Adipose tissue (tissue), 3 donors: ENCODE measurements around the gene NLRP7. TPM values are rescaled to one million over a fixed set of nuclear protein-coding genes. Genes with fewer than 3 reads are reported as not detected.

Experiments
- H3K27ac ChIP-seq: one replicate; pipeline ENCODE4 v1.5.1; 2013; ENCODE audit warnings: low read depth, low read length
- WGBS, 3 donors: extraction: QIAGEN DNeasy Blood & Tissue Kit; methylation state at CpG; one replicate each; pipeline ENCODE4 v1.1.7; 2013; 5-methylcytosine and 5-hydroxymethylcytosine counted together
- polyA plus RNA-seq, 3 donors: library from polyadenylated mRNA; stranded (reverse); fragments of 200-250 nt; gene quantifications; one replicate each; pipeline ENCODE4 v1.2.3, GENCODE V29; 2013
- donor health status: healthy with polysubstance abuse.
- donor health status: Bipolar disorder and iron deficiency.
- donor health status: healthy.

The NLRP7 gene
- polyA plus RNA-seq, 3 donors = not detected

DNA sequence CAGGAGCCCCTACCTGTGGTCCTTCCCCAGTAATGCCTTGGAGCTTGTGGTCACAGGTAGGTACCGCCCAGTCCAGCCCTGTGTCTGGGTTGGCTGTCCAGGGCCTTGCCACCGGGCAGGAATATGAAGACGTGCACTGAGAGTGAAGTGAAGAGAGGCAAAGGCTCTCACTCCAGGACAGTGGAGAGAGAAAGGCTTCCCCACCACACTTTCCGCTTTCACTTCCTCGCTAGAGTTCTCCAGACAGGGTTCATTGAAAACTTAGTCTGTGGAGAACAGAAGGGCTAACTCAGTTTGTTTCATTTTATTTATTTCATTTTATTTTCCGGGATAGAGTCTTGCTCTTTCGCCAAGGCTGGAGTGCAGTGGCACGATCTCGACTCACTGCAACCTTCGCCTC is 59.1 kb downstream of the NLRP7 start:
- WGBS, 3 donors = 85 to 89% (median 87%) methylated on average over 10 of the region's 10 CpGs
- no peak overlapping the region for H3K27ac ChIP-seq

DNA sequence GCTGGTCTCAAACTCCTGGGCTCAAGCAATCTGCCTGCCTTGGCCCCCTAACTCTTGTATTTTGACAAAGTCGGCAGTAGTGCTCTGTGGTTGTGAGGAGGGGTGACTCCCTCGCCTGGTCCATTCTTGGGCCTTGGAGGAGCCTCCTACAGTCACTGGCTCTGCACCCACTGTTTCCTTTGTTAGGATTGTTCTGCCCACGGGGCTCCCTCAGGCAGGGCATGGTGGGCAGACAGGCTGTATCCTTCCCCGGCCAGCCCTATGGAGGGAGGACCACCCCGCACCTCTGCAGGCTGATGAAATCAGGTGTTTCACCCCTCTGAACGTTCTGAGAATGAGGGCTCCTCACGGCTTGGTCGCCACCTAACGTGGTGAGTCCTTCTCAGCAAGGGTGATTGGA is 64.1 kb downstream of the NLRP7 start:
- 67 to 83% (median 75%) methylated on average over 9 of the region's 9 CpGs for WGBS, 3 donors
- no peak overlapping the region for H3K27ac ChIP-seq

- 54 to 66% (median 65%) methylated on average over 7 of the region's 7 CpGs for WGBS, 3 donors
- H3K27ac ChIP-seq = no peak overlapping the region
Observed at GRCh38 chr19:54882758-54883157, 64.6 kb downstream of the NLRP7 start.

DNA sequence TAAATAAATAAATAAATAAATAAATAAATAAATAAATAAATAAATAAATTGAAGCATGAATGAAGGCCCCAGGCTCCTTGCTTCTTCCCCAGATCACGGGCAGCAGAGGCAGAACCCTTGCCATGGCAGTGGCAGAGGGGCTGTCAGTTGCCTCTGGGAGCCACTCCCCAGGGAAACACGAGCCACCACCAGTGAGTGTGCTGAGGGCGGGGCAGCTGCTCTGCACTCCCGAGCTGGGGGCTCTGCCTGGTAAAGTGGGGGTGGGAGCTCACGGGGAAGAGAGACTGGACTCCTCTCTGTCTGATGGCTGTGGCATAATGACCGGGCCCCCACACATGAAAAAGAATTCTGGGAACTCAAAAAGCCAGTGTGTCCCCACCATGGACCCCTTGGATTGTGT is 65.4 kb downstream of the NLRP7 start:
- 57 to 70% (median 67%) methylated on average over 6 of the region's 6 CpGs for WGBS, 3 donors
- H3K27ac ChIP-seq = no peak overlapping the region

DNA sequence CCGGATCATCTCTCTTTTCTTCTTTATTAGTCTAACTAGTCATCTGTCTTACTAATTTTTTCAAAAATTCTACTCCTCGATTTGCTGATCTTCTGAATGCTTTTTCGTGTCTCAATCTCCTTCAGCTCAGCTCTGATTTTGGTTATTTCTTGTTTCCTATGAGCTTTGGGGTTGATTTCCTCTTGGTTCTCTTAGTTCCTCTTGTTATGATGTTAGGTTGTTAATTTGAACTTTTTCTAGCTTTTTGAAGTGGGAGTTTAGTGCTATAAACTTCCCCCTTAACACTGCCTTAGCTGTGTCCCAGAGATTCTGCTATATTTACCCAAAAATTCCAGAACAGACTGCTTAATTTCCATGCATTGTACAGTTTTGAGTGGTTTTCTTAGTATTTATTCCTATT is 69.9 kb downstream of the NLRP7 start:
- 41 to 53% (median 51%) methylated on average over 3 of the region's 3 CpGs for WGBS, 3 donors
- H3K27ac ChIP-seq = no peak overlapping the region

- WGBS, 3 donors = 38 to 41% (median 40%) methylated on average over 2 of the region's 2 CpGs
- H3K27ac ChIP-seq = no peak overlapping the region
Observed at GRCh38 chr19:54875506-54875905, 71.8 kb downstream of the NLRP7 start.

GRCh38 chr19:54873990-54874389 is 73.3 kb downstream of the NLRP7 start, which contains the start of gene FCAR:
FCAR (plus strand) TSS chr19:54874235; CDS start chr19:54874290, 55 bp downstream.
- H3K27ac ChIP-seq = no peak within 1 kb of the TSS
- 44 to 69% (median 51%) methylated on average over 8 of the region's 8 CpGs for WGBS, 3 donors

Other genes starting within 250 kb of the NLRP7 start
- gene KIR3DL3, start 223.1 kb downstream of the NLRP7 start, polyA plus RNA-seq = not detected
- under 1 TPM in 1 of 3 donors, not detected in 2; 0.04 TPM for gene KIR2DL3, start 209.0 kb downstream of the NLRP7 start, polyA plus RNA-seq
- gene KIR2DL1, start 177.7 kb downstream of the NLRP7 start, polyA plus RNA-seq = not detected
- gene KIR2DL4, start 143.9 kb downstream of the NLRP7 start, polyA plus RNA-seq = not detected
- not detected for gene KIR3DL1, start 131.1 kb downstream of the NLRP7 start, polyA plus RNA-seq
- gene KIR2DS4, start 114.9 kb downstream of the NLRP7 start, polyA plus RNA-seq = not detected
- gene KIR3DL2, start 97.1 kb downstream of the NLRP7 start, polyA plus RNA-seq = under 1 TPM in 1 of 3 donors, not detected in 2; 0.06 TPM
- 10 to 100 TPM in 1 of 3 donors, 1 to 10 TPM in 1, under 1 TPM in 1; 0.26 to 10.1 (median 7.5) TPM for gene FCAR, start 73.3 kb downstream of the NLRP7 start, polyA plus RNA-seq
- under 1 TPM in 2 of 3 donors, not detected in 1; 0.07 to 0.16 TPM for gene NCR1, start 41.4 kb downstream of the NLRP7 start, polyA plus RNA-seq
- gene NLRP2, start 18.8 kb upstream of the NLRP7 start, polyA plus RNA-seq = 1 to 10 TPM in 2 of 3 donors, not detected in 1; 1.4 to 2.4 TPM
- under 1 TPM in 2 of 3 donors, not detected in 1; 0.21 to 0.30 TPM for gene GP6, start 90.7 kb upstream of the NLRP7 start, polyA plus RNA-seq
- gene RDH13, start 115.6 kb upstream of the NLRP7 start, polyA plus RNA-seq = 10 to 100 TPM in 1 of 3 donors, 1 to 10 TPM in 2; 8.7 to 14.4 (median 9.6) TPM
- gene EPS8L1, start 128.3 kb upstream of the NLRP7 start, polyA plus RNA-seq = 10 to 100 TPM in 1 of 3 donors, 1 to 10 TPM in 2; 7.8 to 13.3 (median 9.1) TPM
- gene PPP1R12C, start 170.1 kb upstream of the NLRP7 start, polyA plus RNA-seq = 100 to 1,000 TPM in 2 of 3 donors, 10 to 100 TPM in 1; 61.3 to 158 (median 123) TPM
- 10 to 100 TPM in 1 of 3 donors, 1 to 10 TPM in 1, under 1 TPM in 1; 0.90 to 16.5 (median 1.4) TPM for gene TNNT1, start 201.7 kb upstream of the NLRP7 start, polyA plus RNA-seq
- 10 to 100 TPM in 1 of 3 donors, 1 to 10 TPM in 1, under 1 TPM in 1; 0.21 to 30.8 (median 1.1) TPM for gene TNNI3, start 210.2 kb upstream of the NLRP7 start, polyA plus RNA-seq
- gene DNAAF3, start 219.1 kb upstream of the NLRP7 start, polyA plus RNA-seq = 1 to 10 TPM in 1 of 3 donors, under 1 TPM in 1, not detected in 1; 0.10 to 2.5 TPM
- gene SYT5, start 232.8 kb upstream of the NLRP7 start, polyA plus RNA-seq = 1 to 10 TPM in 1 of 3 donors, under 1 TPM in 2; 0.27 to 1.8 (median 0.90) TPM